Body of pancreas (tissue), 4 donors: ENCODE measurements around the gene NCOA6.

Experiments used
- POLR2A ChIP-seq, 3 donors: fragments of 450-650 bp; IDR thresholded peaks; one replicate each; pipeline ENCODE4 v1.6.1; 2016; ENCODE audit warnings: antibody characterized with exemption in 3 of 3, mild to moderate bottlenecking in 2 of 3
- TF ChIP-seq, protein P1 (sequence below), 7 experiments: fragments of 450-650 bp in 4 of 7; fragments of 200-600 bp in 3 of 7; sonication (generic) in 3 of 7; IDR thresholded peaks; one replicate each; pipeline ENCODE4 v1.5.1; 2016 to 2019; ENCODE audit warnings: antibody characterized with exemption in 7 of 7

DNA sequence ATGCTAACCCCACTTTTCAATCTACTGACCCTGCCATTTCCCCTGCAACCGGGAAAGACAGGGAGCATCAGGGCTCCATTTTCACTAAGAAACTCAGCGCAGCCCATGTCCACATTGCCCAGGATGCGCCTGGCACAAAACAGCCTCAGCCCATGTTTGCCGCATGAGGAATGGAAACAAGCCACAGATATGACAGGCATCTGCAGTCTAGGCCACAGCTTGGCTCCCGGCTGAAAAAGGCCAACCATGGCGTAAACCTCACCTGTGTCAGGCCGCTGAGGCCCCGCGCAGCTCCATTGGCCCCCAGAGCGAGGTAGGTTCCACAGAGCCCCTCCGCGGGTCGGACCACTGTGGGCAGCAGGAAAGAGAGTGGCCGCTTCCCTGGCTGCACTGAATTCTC is 25.5 kb upstream of the NCOA6 start:
- TF ChIP-seq, protein P1, sequence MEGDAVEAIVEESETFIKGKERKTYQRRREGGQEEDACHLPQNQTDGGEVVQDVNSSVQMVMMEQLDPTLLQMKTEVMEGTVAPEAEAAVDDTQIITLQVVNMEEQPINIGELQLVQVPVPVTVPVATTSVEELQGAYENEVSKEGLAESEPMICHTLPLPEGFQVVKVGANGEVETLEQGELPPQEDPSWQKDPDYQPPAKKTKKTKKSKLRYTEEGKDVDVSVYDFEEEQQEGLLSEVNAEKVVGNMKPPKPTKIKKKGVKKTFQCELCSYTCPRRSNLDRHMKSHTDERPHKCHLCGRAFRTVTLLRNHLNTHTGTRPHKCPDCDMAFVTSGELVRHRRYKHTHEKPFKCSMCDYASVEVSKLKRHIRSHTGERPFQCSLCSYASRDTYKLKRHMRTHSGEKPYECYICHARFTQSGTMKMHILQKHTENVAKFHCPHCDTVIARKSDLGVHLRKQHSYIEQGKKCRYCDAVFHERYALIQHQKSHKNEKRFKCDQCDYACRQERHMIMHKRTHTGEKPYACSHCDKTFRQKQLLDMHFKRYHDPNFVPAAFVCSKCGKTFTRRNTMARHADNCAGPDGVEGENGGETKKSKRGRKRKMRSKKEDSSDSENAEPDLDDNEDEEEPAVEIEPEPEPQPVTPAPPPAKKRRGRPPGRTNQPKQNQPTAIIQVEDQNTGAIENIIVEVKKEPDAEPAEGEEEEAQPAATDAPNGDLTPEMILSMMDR (IDR thresholded peaks at IDR 0.05) = no peak
- TF ChIP-seq POLR2A (IDR thresholded peaks at IDR 0.05) = no peak
